D721Med (cell line): ENCODE data around the gene RWDD4.

Experiments
- DNase-seq: peaks from one replicate; pipeline ENCODE4 v3.0.0; 2011; ENCODE audit warnings: low spot score; ENCODE audit not compliant: insufficient read length
- FAIRE-seq: peaks from 2 replicates; lab custom pipeline; 2011; peaks lifted over from hg19 to GRCh38; lab: Jason Lieb, UNC
- TF ChIP-seq, protein P1 (sequence below): IDR thresholded peaks from 2 replicates; pipeline ENCODE4 v1.5.1; 2012; ENCODE audit warnings: mild to moderate bottlenecking, control low read depth; ENCODE audit not compliant: insufficient read depth; ENCODE audit errors: missing control alignments

The RWDD4 gene

DNA sequence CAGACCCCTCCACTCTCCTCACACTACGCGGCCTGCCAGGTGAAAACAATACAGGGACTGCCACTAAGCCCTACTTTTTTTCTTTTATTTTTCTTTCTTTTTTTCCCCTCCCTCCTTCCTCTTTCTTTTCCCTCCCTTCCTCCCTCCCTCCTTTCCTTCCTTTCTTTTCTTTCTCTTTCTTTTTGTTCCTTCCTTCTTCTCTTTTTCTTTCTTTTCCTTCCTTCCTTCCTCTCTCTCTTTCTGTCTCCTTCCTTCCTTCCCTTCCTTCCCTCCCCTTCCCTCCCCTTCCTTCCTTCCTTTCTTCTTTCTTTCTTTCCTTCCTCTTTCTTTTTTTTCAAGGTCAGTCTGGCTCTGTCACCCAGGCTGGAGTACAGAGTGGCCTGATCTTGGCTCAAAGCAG, 41.9 kb downstream of the RWDD4 start:
- FAIRE-seq (no peak), DNase-seq (no peak)
- TF ChIP-seq, protein P1, sequence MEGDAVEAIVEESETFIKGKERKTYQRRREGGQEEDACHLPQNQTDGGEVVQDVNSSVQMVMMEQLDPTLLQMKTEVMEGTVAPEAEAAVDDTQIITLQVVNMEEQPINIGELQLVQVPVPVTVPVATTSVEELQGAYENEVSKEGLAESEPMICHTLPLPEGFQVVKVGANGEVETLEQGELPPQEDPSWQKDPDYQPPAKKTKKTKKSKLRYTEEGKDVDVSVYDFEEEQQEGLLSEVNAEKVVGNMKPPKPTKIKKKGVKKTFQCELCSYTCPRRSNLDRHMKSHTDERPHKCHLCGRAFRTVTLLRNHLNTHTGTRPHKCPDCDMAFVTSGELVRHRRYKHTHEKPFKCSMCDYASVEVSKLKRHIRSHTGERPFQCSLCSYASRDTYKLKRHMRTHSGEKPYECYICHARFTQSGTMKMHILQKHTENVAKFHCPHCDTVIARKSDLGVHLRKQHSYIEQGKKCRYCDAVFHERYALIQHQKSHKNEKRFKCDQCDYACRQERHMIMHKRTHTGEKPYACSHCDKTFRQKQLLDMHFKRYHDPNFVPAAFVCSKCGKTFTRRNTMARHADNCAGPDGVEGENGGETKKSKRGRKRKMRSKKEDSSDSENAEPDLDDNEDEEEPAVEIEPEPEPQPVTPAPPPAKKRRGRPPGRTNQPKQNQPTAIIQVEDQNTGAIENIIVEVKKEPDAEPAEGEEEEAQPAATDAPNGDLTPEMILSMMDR: no peak

DNA sequence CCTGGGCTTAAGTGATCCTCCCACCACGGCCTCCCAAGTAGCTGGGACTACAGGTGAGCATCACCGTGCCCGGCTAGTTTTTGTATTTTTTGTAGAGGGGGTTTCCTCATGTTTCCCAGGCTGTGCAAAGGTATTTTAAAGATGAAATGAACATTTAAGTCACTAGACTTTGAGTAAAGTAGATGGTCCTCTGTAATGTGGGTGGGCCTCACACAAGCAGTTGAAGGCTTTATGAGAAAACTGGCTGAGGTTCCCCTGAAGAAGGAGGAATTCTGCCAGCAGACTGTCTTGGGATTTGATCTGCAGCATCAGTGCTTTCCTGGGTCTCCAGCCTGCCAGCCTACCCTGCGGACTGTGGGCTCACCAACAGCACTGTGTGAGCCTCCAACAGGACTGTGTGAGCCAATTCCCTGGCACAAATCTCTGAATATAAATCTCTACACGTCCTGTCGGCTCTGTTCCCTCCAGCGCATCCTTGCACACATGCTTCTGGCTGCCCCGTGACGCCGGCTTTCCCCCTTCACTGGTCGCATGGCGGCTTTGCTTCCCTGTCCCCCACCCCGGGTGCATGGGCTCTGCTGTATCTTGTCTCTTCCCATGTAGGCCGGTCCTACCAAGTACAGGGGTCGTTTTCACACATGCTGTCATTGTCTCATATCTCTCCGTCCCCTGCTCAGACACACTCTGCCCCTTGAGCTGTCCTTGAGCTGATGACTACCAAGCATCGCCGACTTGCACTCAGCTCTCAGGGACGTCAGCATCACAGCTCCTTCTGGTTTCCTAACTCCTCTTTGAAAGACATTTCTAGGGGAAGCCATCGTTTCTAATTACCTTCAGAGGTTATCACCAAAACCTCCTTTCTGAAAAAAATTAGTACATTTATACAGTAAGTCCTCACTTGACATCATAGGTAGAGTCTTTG, 46.4 kb downstream of the RWDD4 start:
- TF ChIP-seq, protein P1: no peak
- DNase-seq (no peak), FAIRE-seq (no peak)

DNA sequence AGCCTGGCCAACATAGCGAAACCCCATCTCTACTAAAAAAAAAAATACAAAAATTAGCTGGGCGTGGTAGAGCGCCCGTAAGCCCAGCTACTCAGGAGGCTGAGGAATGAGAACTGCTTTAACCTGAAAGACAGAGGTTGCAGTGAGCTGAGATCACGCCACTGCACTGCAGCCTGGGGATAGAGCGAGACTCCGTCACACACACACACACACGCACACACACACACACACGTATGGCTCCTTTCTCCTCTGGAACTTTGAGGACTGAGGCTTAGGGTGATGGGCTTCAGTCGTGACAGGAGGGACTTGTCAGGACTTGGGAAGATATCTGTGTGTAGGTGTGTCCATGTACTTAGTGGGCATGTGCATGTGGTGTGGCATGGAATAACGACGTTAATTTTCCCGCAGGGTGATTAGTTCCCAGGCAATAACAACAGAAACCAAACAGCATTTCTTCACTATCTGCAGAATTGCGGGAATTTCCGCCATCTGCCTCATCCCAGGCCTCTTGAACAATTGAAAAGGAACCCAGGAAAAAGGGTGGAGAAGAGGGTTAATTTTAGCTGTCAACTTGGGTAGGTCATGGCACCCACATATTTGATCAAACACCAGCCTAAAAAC, 47.7 kb downstream of the RWDD4 start:
- DNase-seq (no peak), FAIRE-seq (no peak)
- TF ChIP-seq, protein P1: no peak

DNA sequence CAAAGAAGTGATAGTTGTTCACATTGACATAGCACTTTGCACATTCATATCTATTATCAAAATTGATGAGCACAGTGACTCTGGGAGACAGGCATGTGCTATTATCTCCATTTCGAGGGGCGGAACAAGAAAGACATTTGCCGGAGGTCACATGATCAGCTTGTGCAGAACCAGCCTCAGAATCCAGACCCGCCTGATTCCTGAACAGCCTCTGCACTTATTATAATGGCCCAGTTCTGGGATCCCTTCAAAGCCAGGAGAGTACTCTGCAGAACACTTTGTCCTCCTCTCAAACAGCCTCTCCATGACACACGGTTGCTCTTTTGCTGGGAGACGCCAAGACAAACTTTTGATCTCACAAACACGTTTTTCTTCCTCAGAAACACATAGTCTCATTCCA, 48.4 kb downstream of the RWDD4 start:
- TF ChIP-seq, protein P1: no peak
- DNase-seq (no peak), FAIRE-seq (no peak)

DNA sequence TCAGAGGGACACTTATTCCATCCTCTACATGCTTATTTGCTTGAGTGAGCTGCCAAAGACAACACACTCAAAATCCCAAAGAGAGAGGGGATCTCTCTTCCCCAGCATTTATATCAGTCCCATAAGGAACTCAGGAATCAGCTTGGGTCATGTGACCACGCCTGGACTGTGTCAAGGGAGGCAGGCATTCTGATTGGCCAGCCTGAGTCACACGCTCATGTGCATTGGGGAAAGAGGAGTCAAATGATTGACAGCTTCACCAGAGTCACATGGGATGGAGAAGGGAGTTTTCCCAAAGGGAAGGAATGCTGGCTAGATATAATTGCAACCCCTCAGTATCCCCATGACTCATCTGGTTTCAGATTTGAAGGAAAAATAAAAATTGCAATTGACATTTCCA, 49.0 kb downstream of the RWDD4 start:
- FAIRE-seq: no peak
- no peak for DNase-seq
- TF ChIP-seq, protein P1: no peak

DNA sequence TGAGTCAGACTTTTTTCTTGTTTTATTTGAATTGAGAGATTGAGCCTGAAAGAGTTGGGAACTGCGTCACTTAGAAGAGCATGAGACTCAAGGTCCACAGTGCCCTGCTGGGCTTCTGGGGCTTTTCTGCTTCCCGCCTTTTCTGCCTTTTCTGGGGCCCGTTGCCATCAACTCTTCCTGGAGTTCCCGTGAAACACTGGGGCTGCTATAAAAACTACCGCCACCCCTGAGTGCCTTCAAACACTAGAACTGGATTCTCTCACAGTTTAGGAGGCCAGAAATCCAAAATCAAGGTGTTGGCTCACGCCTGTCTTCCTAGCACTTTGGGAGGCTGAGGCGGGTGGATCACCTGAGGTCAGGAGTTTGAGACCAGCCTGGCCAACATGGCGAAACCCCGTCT, 49.8 kb downstream of the RWDD4 start:
- DNase-seq (no peak), FAIRE-seq (no peak)
- TF ChIP-seq, protein P1: no peak

DNA sequence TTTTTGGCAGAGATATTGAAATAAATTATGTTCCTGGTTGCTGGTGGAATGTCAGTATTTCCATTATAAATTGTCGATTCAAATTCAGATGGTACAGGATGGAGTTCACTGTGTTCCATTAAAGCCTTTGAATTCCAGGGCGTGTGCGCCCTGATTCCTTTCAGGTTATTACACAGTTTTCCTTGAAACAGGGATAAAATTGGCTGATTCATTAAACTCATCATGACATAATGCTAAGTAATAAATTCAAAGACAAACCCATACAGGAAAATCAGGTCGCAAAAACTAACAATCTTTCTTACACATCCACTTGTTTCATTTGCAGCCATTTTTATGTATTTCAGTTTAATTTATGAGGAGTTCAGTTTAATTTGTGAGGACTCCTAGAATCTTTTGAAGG, 51.1 kb downstream of the RWDD4 start:
- TF ChIP-seq, protein P1: no peak
- FAIRE-seq (no peak), DNase-seq (no peak)
